Measurements from ENCODE around the gene WEE2. TPM values are rescaled to one million over a fixed set of nuclear protein-coding genes. Genes with fewer than 3 reads are reported as not detected.

Gene WEE2
- total RNA-seq, 1 experiment from 2014 or later, result not detected

DNA sequence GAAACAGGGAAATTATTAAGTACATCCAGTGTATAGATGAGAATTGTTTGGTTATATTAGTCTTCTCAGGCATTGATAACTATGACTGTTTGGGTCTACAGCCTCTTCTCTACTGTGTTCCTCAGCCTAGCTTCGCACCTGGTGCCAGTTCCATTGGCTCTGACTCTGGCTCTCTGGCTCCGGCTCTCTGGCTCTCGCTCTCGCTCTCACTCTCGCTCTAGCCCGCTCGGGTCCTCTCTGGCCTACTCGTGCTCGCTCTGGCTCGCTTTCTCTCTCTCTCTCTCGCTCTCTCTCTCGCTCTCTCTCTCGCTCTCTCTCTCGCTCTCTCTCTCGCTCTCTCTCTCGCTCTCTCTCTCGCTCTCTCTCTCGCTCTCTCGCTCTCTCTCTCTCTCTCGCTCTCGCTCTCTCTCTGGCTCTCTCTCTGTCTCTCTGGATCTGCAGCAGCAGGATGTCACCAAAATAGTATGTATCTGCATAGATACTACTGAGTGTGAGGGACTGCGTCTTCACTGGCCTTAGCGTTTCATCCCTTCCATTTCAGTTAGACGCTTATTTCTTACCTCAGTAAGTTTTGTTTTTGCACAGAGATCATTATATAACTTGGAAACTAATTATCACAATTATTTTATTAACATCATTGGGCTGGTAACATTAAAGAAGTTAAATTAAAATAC is 23.5 kb downstream of the WEE2 start:
- Mint-ChIP-seq H3K9me3 (ENCODE audit: unreplicated experiment) (no peaks in the 10 kb centered on the region), H3K27me3 (ENCODE audit: insufficient read depth, unreplicated experiment) (no peaks in the 10 kb centered on the region), H3K27ac (ENCODE audit: low read depth, unreplicated experiment) (no peak overlapping the region), H3K36me3 (ENCODE audit: insufficient read depth, unreplicated experiment) (no peaks in the 10 kb centered on the region), H3K4me3 (ENCODE audit: unreplicated experiment) (no peak overlapping the region), H3K4me1 (ENCODE audit: insufficient read depth, unreplicated experiment) (no peaks in the 10 kb centered on the region)
- ChIA-PET CTCF (no interaction called here), POLR2A (no interaction called here)
- intact Hi-C loops (cut with micrococcal nuclease), result loop anchor here (10.0 kb wide), 1 partner anchor 717 kb away; the partner anchor contains the start of gene MRPS33
- no TSS peak for BruUV-seq (replicated peaks)
- TF ChIP-seq, protein P1, sequence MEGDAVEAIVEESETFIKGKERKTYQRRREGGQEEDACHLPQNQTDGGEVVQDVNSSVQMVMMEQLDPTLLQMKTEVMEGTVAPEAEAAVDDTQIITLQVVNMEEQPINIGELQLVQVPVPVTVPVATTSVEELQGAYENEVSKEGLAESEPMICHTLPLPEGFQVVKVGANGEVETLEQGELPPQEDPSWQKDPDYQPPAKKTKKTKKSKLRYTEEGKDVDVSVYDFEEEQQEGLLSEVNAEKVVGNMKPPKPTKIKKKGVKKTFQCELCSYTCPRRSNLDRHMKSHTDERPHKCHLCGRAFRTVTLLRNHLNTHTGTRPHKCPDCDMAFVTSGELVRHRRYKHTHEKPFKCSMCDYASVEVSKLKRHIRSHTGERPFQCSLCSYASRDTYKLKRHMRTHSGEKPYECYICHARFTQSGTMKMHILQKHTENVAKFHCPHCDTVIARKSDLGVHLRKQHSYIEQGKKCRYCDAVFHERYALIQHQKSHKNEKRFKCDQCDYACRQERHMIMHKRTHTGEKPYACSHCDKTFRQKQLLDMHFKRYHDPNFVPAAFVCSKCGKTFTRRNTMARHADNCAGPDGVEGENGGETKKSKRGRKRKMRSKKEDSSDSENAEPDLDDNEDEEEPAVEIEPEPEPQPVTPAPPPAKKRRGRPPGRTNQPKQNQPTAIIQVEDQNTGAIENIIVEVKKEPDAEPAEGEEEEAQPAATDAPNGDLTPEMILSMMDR (IDR thresholded peaks at IDR 0.05; ENCODE audit: unreplicated experiment), result no peak
- DNase-seq (ENCODE audit: unreplicated experiment), result no peak

DNA sequence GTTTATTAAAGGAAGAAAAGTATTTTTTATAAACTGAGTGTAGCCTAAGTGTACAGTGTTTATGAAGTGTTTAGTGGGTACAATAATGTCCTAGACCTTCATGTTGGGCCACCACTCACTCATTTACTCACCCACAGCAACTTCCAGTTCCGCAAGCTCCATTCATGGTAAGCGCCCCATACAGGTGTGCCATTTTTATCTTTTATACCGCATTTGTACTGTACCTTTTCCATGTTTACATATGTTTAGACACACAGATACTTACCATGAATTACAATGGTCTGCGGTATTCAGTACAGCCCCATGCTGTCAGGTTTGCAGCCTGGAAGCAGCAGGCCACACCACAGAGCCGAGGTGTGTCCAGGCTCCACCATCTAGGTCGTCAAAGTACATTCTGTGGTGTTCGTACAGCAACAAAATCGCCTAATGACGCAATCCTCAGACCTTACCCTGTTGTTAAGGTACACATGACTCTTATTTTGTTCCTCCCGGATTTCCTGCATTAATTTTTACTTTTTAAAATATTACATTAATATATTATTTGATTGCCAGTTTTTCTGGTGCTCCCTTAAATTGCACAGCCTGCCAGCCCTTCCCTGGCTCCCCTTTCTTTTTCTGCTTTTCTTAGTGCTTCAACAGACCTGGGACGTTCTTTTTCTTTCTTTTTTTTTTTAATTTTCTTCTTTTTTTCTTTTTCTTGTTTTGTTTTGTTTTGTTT is 29.1 kb downstream of the WEE2 start:
- TF ChIP-seq, protein P1 (IDR thresholded peaks at IDR 0.05; ENCODE audit: unreplicated experiment), result no peak
- BruUV-seq (replicated peaks), result no TSS peak
- Mint-ChIP-seq H3K27ac (ENCODE audit: low read depth, unreplicated experiment) (peak overlapping the region; percentile 98), H3K9me3 (ENCODE audit: unreplicated experiment) (no peaks in the 10 kb centered on the region), H3K27me3 (ENCODE audit: insufficient read depth, unreplicated experiment) (no peaks in the 10 kb centered on the region), H3K4me3 (ENCODE audit: unreplicated experiment) (peak overlapping the region; percentile 97), H3K36me3 (ENCODE audit: insufficient read depth, unreplicated experiment) (peaks cover 15% of the 10 kb centered on the region), H3K4me1 (ENCODE audit: insufficient read depth, unreplicated experiment) (peaks cover 16% of the 10 kb centered on the region)
- ChIA-PET POLR2A (interaction anchor here (0.6 to 2.7 kb wide), 16 partner anchors 11 to 723 kb away, joined by 3 to 23 read pairs (median 4); partner anchors contain the start of genes DENND11, MRPS33 and WEE2), CTCF (interaction anchor here (0.6 to 3.0 kb wide), 21 partner anchors 9 to 186 kb away, joined by 3 to 37 read pairs (median 4); partner anchors contain the start of genes AGK, DENND11, TAS2R5 and WEE2)
- intact Hi-C loops (cut with micrococcal nuclease), result loop anchor here (5.0 to 10.0 kb wide), 3 partner anchors 35 to 722 kb away; partner anchors contain the start of genes AGK, DENND11 and MRPS33
- DNase-seq (ENCODE audit: unreplicated experiment), result peak; percentile 49

- POLR2A ChIA-PET, result interaction anchor here (0.7 to 2.7 kb wide), 25 partner anchors 9 to 1221 kb away, joined by 3 to 23 read pairs (median 4); partner anchors contain the start of genes DENND11, MRPS33, TAS2R3 and WEE2
- CTCF ChIA-PET, result interaction anchor here (0.6 to 3.3 kb wide), 24 partner anchors 8 to 898 kb away, joined by 3 to 37 read pairs (median 4); partner anchors contain the start of genes AGK, DENND11, TAS2R5 and WEE2
- Mint-ChIP-seq H3K36me3 (ENCODE audit: insufficient read depth, unreplicated experiment) (peaks cover 22% of the 10 kb centered on the region), H3K27me3 (ENCODE audit: insufficient read depth, unreplicated experiment) (no peaks in the 10 kb centered on the region), H3K27ac (ENCODE audit: low read depth, unreplicated experiment) (peak within 1 kb of the TSS; percentile 98), H3K4me3 (ENCODE audit: unreplicated experiment) (peak within 1 kb of the TSS; percentile 97), H3K9me3 (ENCODE audit: unreplicated experiment) (no peaks in the 10 kb centered on the region), H3K4me1 (ENCODE audit: insufficient read depth, unreplicated experiment) (peaks cover 16% of the 10 kb centered on the region)
- no TSS peak for BruUV-seq (replicated peaks)
- intact Hi-C loops (cut with micrococcal nuclease), result loop anchor here (1.0 to 10.0 kb wide), 5 partner anchors 14 to 723 kb away; partner anchors contain the start of genes AGK, DENND11 and MRPS33
- TF ChIP-seq, protein P1 (IDR thresholded peaks at IDR 0.05; ENCODE audit: unreplicated experiment), result peak; percentile 53
- DNase-seq (ENCODE audit: unreplicated experiment), result peak; percentile 97
These were observed 29.9 kb downstream of the WEE2 start, which contains the start of gene SSBP1 for GRCh38 chr7:141737836-141738591. TSS of gene SSBP1 (plus strand) at chr7:141738358. CDS start at chr7:141739167, 809 bp downstream.
